Measurements from ENCODE around the gene CTSL.

The CTSL gene

GRCh38 chr9:87778996-87779395 lies 53.1 kb downstream of the CTSL start:
- no peak for DNase-seq
- no peaks in the 10 kb centered on the region for H3K4me1 ChIP-seq
- no peaks in the 10 kb centered on the region for H3K36me3 ChIP-seq
- no peaks in the 10 kb centered on the region for H3K27me3 ChIP-seq
- no peak overlapping the region for H3K4me3 ChIP-seq (ENCODE audit: low read depth, low read length)
- TF ChIP-seq, protein P1, sequence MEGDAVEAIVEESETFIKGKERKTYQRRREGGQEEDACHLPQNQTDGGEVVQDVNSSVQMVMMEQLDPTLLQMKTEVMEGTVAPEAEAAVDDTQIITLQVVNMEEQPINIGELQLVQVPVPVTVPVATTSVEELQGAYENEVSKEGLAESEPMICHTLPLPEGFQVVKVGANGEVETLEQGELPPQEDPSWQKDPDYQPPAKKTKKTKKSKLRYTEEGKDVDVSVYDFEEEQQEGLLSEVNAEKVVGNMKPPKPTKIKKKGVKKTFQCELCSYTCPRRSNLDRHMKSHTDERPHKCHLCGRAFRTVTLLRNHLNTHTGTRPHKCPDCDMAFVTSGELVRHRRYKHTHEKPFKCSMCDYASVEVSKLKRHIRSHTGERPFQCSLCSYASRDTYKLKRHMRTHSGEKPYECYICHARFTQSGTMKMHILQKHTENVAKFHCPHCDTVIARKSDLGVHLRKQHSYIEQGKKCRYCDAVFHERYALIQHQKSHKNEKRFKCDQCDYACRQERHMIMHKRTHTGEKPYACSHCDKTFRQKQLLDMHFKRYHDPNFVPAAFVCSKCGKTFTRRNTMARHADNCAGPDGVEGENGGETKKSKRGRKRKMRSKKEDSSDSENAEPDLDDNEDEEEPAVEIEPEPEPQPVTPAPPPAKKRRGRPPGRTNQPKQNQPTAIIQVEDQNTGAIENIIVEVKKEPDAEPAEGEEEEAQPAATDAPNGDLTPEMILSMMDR (IDR thresholded peaks at IDR 0.05; ENCODE audit: low read depth, low read length), result no peak
- no peaks in the 10 kb centered on the region for H3K9me3 ChIP-seq

Measured in BE2C (cell line).